GM06990 (cell line): ENCODE results near the gene APOC3.

ENCODE experiments used
- DNase-seq: peaks from one replicate; pipeline ENCODE4 v3.0.0-alpha.2; 2011; ENCODE audit not compliant: insufficient read length; ENCODE audit errors: extremely low read depth
- H3K27me3 ChIP-seq: replicated peaks from 2 replicates; pipeline ENCODE4 v1.6.0; 2011; ENCODE audit warnings: low read length; ENCODE audit not compliant: control insufficient read depth, insufficient read depth
- H3K36me3 ChIP-seq: 2 replicates; pipeline ENCODE4 v1.5.1; 2011; ENCODE audit warnings: low read length; ENCODE audit not compliant: control insufficient read depth, insufficient read depth
- H3K4me3 ChIP-seq: replicated peaks from 2 replicates; pipeline ENCODE4 v1.5.1; 2011; ENCODE audit warnings: low read depth, mild to moderate bottlenecking, control low read depth, low read length
- CTCF ChIP-seq: IDR thresholded peaks from 2 replicates; pipeline ENCODE4 v1.5.1; 2011; ENCODE audit warnings: low read length, control low read depth, mild to moderate bottlenecking, inconsistent platforms; ENCODE audit not compliant: insufficient read depth, poor library complexity, severe bottlenecking

APOC3 gene

GRCh38 chr11:116823031-116823843, 6.5 kb upstream of the APOC3 start, which contains the start of gene APOA4:
TSS of gene APOA4 (minus strand) at chr11:116823304. CDS start at chr11:116823191, 113 bp downstream.
- no peak for TF ChIP-seq CTCF

GRCh38 chr11:116825434-116825833, 4.3 kb upstream of the APOC3 start:
- no peak for TF ChIP-seq CTCF

More at GRCh38 chr11:116823031-116823843, 6.5 kb upstream of the APOC3 start, which contains the start of gene APOA4:
- no peak for DNase-seq
- Histone ChIP-seq H3K4me3 (no peak within 1 kb of the TSS), H3K27me3 (no peaks in the 10 kb centered on the region; the same call in 1 of the 2 replicates), H3K36me3 (no peaks in the 10 kb centered on the region)

GRCh38 chr11:116825854-116826750, 3.6 kb upstream of the APOC3 start:
- TF ChIP-seq CTCF: no peak
- Histone ChIP-seq H3K27me3 (no peaks in the 10 kb centered on the region; the same call in 1 of the 2 replicates), H3K4me3 (no peak overlapping the region), H3K36me3 (no peaks in the 10 kb centered on the region)
- no peak for DNase-seq

More at GRCh38 chr11:116825434-116825833, 4.3 kb upstream of the APOC3 start:
- no peak for DNase-seq
- Histone ChIP-seq H3K36me3 (no peaks in the 10 kb centered on the region), H3K4me3 (no peak overlapping the region), H3K27me3 (no peaks in the 10 kb centered on the region; the same call in 1 of the 2 replicates)

GRCh38 chr11:116826751-116827431, 2.8 kb upstream of the APOC3 start:
- no peak for TF ChIP-seq CTCF
- Histone ChIP-seq H3K27me3 (no peaks in the 10 kb centered on the region; the same call in 1 of the 2 replicates), H3K4me3 (no peak overlapping the region), H3K36me3 (no peaks in the 10 kb centered on the region)
- no peak for DNase-seq

GRCh38 chr11:116827461-116827860, 2.2 kb upstream of the APOC3 start:
- TF ChIP-seq CTCF: no peak
- Histone ChIP-seq H3K27me3 (no peaks in the 10 kb centered on the region; the same call in 1 of the 2 replicates), H3K4me3 (no peak overlapping the region), H3K36me3 (no peaks in the 10 kb centered on the region)
- DNase-seq: no peak
